GM12873 (cell line): ENCODE measurements around the gene GLB1L.

Experiments
- TF ChIP-seq, protein P1 (sequence below): IDR thresholded peaks from 2 replicates; pipeline ENCODE4 v1.5.1; 2012; ENCODE audit warnings: low read depth, mild to moderate bottlenecking, moderate library complexity, low read length, control low read depth; ENCODE audit not compliant: insufficient read depth; ENCODE audit errors: missing control alignments

GLB1L gene

DNA sequence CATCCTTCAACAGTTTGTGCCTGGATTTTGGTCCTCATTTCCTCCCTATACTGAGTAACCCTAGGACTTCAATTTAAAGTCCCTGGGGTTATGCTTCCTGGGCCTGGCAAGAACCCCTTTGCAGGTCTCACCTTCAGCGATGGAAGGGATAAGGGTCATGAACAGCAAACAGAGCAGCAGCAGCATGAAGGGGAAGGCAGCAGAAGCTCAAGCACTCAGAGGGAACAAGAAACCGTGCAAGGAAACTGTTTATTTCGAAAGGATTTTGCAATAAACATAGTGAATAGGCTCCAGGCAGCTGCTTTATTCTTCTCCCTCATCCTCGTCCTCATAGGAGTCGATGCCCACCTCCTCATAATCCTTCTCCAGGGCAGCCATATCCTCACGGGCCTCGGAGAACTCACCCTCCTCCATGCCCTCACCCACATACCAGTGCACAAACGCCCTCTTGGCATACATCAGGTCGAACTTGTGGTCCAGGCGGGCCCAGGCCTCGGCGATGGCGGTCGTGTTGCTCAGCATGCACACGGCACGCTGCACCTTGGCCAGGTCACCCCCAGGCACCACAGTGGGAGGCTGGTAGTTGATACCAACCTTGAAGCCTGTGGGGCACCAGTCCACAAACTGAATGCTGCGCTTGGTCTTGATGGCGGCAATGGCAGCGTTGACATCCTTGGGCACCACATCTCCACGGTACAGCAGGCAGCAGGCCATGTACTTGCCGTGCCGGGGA, 5.0 kb upstream of the GLB1L start:
- TF ChIP-seq, protein P1, sequence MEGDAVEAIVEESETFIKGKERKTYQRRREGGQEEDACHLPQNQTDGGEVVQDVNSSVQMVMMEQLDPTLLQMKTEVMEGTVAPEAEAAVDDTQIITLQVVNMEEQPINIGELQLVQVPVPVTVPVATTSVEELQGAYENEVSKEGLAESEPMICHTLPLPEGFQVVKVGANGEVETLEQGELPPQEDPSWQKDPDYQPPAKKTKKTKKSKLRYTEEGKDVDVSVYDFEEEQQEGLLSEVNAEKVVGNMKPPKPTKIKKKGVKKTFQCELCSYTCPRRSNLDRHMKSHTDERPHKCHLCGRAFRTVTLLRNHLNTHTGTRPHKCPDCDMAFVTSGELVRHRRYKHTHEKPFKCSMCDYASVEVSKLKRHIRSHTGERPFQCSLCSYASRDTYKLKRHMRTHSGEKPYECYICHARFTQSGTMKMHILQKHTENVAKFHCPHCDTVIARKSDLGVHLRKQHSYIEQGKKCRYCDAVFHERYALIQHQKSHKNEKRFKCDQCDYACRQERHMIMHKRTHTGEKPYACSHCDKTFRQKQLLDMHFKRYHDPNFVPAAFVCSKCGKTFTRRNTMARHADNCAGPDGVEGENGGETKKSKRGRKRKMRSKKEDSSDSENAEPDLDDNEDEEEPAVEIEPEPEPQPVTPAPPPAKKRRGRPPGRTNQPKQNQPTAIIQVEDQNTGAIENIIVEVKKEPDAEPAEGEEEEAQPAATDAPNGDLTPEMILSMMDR = no peak

DNA sequence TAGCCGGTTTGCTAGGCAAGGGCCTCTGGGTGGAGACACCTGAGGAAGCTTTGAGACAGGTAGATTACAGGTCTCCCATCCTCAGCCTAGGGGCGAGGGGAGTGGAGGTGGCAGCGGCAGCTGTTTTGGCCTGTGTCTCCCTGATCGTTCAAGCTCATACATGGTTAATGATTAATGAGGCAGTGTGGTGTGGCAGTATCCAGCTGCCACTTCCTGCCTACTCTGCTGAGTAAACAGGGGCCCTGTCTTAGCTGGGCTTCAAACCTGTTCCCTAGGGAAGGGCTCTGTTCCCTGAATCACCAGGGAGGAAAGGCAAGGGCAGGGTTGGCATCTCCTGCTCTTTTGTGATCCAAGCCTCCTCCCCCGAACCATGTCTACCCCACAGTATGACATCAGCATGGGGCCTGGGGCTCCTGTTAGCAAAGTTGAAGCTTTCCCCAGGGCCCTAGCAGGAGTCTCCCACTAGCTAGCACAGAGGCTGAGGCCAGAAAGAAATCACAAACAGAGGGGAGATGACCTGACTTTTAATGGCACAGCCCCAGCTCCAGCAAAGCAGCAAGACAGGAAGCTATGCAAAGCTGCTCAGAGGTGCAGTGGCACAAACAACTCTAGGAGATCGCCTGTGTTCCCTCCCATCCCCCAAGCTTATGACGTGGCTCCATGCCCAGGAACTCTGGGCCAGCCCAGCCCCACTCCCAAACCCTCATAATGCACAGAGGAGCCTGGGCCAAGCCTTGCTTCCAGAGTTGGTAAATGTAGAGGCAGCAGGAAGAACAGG, 4.1 kb upstream of the GLB1L start:
- TF ChIP-seq, protein P1 = no peak

DNA sequence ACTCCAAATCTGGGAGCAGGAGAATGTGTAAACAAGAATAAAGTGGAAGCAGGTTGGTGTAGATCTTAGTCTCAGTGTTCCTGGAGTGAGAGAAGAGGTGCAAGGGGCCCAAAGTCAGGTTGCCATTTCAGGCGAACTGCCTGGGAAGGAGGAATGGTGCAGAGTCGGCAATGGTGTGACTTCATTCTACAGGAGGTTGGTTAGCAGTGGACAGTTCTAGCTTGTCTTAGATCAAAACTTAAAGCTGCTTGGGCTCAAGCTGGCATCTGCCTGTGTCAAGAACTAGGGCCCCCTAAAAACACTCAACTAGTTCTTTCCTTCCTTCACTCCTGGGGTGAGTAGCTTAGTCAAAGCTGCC, 3.6 kb upstream of the GLB1L start:
- TF ChIP-seq, protein P1 = no peak

DNA sequence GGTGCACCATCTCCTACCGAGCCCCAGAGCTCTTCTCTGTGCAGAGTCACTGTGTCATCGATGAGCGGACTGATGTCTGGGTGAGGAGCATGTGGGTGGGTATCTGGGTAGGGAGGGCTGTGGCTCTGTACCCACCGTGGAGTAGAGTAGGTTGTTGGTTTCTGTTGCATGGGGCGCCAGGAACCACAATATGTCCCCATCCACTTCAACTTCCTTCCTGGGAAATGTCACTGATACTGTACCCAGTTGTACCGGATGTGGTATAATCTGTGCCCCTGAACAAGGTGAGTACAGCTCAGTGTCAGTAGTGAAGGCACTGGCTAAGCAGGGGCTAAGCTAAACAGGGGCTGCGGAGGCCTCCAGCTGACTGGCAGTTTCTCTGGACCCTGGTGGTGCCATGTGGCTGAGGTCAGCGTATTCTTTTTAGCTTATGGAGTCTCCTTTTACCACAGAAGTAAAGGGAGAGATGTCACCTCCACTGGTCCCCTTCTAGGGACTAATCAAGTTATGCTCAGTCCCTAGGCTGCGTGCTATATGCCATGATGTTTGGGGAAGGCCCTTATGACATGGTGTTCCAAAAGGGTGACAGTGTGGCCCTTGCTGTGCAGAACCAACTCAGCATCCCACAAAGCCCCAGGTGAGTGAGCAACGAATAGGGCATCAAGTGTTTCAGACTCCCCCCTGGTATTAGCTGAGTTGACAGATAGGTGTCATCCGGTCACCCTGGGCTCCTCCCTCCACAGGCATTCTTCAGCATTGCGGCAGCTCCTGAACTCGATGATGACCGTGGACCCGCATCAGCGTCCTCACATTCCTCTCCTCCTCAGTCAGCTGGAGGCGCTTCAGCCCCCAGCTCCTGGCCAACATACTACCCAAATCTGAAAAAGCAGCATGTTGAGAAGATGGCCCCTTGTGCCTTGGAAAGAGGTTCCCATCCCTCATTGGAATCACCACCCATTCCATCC, 2.7 kb upstream of the GLB1L start:
- TF ChIP-seq, protein P1 = no peak

DNA sequence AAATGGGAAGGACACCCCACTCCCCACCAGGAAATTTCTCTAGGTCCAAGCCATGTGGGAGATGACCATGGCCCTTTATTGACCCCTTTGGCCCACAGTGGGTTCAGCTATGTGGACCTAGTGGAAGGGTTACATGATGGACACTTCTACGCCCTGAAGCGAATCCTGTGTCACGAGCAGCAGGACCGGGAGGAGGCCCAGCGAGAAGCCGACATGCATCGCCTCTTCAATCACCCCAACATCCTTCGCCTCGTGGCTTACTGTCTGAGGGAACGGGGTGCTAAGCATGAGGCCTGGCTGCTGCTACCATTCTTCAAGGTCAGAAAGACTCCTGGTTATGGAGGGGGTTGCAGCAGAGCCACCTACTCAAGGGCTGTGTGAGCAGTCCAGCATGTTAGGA, 1.3 kb upstream of the GLB1L start:
- TF ChIP-seq, protein P1 = no peak

DNA sequence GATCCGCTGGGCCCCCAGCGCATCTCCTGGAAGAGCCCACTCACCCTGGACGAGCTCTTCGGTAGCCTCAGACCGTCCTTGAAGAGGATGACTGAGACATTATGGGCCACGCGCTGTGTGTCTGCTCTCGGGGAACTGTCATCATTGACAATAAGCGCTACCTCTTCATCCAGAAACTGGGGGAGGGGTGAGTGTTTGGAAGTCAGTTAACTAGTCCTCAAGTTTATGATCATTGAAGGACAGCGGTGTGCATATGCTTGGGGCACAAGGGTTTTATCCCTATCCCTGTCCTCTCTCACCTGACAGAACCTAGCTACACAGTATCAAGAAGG, 621 bp upstream of the GLB1L start:
- TF ChIP-seq, protein P1 = no peak

DNA sequence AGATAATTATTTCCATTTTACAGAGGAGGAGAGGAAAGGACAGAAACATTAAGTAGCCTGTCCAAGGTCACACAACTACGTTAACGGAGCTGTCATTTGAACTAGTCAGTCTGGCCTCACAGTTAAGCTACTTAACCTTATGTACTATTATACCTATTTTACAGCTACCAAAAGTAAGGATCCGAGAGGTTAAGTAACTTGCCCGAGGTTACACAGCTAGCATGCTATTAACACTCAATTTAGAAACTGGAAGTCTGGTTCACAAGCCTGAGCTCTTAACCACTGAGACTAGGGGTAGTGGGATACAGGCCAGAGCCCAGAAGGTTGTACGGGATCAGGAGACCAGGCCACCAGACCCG, 476 bp downstream of the GLB1L start:
- TF ChIP-seq, protein P1 = no peak
